HG03095 (cell line): ENCODE results near the gene SLC7A10.

Experiments used
- ATAC-seq: cut with Tn5 transposase; IDR thresholded peaks from one replicate; pipeline ENCODE4 v1.9.1; 2021; ENCODE audit warnings: moderate library complexity; ENCODE audit not compliant: unreplicated experiment

Gene SLC7A10

DNA sequence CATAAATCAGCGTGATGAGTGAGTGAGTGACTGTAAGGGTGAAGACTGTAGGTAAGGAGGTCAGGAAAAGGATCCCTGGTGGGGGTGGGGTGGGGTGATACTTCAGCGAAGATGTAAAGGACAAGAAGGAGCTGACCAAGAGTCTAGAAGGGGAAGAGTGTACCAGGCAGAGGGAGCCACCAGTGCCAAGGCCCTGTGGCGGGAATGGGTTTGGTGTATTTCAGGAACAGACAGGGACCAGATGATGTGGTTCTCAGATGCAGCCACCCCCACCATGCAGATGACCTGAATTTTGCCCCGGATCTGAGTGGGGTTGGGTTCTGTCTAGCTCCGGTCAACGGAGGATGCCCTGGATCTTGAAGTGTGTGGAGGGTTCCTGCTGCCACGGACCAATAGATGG, 30.1 kb upstream of the SLC7A10 start:
- no peak for ATAC-seq

DNA sequence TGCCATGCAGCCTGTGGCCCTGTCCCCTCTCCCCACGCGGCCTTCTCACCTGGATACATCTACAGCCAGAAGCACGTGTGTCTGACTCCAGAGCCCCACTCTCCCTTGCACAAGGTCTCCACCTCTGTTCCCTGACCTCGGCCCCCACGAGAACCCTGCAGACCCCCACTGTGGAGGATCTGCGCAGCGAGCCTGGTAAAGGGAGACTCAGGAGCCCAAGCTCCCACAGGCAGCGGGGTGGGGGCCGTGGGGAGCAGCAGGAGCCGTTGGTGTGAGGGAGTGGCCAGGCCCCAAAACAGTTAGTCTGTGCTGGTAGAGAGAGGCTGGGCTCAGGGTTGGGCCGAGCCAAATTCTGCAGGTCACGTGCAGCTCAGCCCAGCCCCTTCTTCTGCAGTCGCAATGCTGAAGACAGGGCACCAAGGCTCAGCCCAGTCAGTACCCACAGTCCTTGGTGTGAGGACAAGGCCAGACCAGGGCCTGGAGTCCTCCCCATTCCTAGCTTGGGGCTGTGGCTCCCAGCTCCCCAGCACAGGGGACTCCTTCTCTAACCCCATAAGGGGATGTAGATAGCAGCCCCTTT, 28.7 kb upstream of the SLC7A10 start:
- no peak for ATAC-seq

DNA sequence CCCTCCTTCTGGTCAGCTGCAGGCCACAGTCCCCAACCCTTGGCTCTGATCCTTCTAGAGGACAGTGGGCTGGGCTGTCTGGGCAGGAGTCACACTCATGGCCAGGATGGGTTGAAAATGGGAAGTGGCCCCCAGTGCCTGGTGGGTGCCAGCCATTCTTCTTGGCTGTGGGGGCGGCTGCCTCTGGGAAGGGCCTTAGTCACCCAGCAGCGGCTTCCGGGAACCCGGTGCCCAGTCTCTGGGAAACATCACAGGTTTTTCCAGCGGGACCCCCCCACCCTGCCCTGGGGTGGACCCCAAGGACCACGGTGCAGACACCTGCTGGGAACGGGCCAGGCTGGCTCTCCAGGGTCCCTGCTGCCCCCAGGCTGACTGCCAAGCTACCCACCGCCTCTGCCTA, 27.3 kb upstream of the SLC7A10 start:
- ATAC-seq, result no peak

DNA sequence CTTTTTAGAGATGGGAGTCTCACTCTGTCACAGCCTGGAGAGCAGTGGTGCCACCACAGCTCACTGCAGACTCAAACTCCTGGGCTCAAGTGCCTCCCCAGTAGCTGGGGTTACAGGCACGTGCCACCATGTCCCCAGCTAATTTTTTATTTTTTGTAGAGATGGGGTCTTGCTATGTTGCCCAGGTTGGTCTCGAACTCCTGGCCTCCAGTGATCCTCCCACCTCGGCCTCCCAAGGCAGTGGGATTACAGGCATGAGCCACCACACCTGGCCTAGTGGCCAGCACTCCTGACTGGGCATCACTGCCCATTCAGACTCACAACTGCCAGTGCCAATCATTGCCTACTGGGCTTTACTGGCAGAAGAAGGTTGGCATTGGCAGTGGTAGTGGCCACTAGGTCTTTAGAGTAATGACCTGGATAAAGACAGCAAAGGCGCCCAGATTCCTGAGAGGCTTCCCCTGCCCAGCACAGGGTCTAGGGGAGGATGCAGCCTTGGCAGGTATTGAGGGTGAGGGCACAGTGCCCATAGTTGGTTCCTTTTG, 26.8 kb upstream of the SLC7A10 start:
- no peak for ATAC-seq

DNA sequence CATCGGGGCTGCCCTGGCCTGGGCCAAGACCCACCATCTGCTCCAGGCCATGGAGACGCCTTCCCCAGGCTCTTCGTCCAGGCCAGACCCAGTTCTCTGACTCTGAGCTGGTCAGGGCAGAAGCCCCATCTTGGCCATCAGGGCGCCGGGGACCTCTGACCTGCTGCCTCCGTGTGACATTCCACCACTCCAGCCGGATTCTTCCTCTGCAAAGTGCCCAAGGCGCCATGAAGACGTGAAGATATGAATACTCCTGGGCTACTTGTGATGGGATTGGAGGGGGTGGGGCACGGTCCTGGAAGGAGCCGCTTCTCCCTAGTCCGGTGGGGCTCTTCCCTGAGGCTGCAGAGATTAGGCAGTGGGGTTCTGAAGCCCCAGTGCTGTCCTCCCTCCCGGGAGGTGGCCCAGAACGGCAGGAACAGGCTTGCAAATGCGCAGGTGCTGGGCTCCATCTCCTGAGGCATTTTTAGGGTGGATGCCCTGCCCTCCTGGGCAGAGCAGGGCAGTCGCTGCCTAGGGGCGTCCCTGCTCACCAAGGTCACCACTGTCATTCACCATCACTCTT, 26.0 kb upstream of the SLC7A10 start:
- no peak for ATAC-seq

DNA sequence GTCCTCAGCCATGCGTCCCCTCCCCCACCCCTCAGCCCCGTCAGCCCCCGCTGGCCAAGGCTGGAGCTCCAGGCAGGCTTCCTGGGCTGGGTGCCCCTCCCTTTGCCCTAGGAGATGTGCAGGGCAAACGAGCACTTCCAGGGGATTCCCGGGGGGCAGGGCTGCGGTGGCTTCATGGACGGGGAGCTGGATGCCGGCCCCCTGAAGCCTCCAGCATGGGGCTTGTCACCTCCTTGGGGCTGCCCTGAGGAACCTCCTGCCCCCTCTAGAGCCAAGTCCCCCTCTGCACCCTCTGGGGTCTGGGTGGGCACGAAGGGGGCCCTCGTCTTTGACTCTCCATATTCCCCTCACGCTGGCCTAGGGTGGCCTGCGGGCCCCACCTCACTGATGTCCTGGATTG, 25.4 kb upstream of the SLC7A10 start:
- ATAC-seq, result no peak

DNA sequence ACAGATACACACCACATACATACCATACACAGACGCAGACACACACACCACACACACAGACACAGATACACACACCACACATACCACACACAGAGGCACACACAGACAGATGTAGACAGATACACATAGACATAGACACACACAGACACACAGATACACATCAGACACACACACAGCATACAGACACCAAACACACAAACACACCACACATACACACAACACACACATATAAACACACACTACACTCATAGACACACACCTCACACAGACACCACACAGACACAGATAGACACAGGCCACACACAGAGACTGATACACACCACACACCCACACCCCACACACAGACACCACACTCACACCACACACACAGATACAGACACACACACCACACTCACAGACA, 24.9 kb upstream of the SLC7A10 start:
- ATAC-seq, result no peak

DNA sequence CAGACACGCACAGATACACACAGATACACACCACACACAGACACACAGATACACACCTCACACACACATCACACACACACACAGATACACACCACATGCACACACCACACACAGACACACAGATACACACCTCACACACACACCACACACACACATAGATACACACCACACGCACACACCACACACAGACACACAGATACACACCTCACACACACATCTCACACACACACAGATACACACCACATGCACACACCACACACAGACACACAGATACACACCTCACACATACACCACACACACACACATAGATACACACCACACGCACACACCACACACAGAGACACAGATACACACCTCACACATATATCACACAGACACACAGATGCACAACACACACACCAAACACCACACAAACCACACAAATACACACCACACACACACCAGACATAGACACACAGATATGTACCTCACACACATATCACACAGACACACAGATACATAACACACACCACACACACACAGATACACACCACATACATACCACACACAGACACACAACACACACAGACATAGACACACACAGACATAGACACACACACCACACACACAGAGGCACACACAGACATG, 24.2 kb upstream of the SLC7A10 start:
- no peak for ATAC-seq

DNA sequence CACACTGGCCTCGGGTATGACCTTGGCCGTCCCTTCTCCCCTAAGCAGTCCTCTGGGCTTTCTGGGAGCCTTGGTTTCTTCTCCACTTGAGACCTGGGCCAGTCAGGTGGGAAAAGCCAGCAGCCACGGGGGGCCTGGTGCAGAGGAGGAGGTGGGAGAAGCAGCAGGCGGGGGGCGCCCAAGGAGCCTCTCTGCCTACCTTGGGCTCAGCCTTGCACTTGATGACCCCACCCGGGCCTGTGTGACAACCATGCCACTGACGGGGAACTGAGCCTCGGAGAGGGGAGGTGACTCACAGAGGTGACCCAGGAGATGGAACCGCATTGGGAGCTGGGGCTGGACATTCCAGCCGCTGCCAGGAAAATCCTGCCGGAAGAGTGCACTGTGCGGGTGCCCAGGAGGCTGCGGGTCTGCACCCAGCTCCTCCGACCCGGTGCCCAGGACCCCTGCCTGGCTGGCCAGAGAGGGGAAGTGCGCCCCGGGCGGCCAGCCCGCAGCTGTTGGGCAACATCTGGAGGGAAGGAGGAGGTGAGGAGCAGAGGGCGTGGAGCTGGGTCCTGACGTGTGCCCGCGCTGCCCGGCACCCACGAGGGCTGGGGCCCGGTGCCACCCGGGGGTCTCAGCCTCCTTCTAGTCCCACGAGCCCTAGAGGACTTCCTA, 23.4 kb upstream of the SLC7A10 start:
- ATAC-seq, result no peak

DNA sequence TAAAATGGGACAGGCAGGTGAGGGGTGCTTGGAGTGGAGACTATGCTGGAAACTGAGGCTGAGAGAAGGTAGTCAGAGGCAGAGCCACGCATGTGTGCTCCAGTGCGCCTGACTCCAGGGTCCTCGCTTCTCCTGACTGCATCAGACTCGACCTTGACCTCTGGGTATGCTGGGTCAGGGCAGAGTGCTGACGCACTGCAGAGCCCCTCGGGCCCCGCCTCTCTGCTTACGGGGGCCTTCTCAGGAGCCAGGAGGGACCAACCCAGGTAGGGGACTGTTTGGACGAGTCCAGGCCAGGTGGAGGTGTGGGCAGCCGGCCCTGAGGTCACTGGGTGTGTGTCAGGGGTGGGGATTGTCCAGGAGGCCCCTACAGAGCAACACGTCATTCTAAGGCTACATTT, 22.9 kb upstream of the SLC7A10 start:
- no peak for ATAC-seq

DNA sequence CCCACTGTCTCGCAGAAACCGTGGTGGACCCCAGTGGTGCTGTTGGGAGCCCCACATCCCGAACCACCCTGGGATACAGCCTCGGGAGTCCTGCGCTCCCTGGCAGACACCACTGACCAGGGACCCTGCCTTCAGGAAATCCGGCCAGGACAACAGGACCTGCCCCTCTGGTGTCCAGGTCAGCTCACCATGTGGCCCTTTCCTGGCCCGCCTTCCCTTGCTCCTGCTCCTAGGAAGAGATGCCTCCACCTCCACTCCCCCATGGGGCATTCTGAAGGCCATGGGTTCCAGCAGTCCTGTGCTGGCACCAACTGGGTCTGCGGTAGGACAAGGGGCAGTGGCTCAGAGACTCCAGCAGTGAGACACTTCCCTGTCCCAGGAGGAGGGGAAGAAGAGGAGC, 22.5 kb upstream of the SLC7A10 start:
- no peak for ATAC-seq

DNA sequence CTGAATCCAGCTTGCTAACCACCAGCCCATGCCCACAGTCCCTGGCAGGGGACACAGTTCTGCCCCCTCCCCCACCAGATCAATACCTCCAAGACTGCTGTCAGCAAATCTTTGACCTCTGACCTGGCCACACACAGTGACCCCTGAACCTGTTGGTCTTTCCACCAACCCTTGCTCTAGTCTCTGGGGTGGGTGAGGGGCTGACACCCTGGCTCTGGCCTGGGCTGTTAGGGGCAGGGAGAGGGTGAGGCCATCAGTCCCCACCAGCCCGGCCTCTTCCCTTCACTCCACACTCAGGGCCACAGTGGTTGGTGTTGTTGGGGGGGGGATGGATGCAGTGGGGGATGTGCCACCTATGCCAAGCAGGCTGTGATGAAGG, 21.8 kb upstream of the SLC7A10 start:
- no peak for ATAC-seq

DNA sequence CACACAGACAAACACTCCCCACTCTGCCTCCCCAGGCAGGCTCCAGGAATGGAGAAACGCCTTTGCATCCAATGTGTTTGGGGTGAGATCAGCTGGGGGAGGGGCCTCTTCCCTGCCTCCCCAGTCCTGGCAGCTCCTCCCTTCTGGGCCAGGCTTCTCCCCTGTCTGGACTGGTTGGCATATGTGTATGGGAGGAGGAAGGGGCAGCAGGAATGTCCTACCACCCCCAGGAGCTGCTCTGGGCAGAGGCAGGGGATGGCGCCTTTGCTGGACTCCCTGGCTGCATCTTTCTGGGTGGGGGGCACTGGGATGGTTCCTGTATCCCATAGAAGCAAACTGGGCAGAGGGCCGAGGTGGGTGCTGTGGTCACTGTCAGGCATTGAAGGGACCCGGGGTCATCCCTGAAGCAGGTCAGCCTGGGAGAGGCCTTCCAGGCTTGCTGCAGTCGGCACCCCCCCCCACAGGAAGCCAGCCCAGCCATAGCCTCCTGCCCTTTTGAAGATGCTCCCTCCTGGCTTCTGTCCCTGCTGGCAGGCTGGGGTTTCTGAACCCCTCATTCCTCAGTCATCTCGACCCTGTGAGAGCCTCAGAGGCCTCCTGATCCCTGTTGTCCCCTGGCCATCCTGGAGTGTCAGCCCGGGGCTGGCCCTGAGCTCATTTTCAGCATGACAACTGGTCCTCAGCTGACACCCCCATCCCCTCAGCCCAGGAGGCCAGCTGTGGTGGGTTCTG, 21.2 kb upstream of the SLC7A10 start:
- no peak for ATAC-seq

DNA sequence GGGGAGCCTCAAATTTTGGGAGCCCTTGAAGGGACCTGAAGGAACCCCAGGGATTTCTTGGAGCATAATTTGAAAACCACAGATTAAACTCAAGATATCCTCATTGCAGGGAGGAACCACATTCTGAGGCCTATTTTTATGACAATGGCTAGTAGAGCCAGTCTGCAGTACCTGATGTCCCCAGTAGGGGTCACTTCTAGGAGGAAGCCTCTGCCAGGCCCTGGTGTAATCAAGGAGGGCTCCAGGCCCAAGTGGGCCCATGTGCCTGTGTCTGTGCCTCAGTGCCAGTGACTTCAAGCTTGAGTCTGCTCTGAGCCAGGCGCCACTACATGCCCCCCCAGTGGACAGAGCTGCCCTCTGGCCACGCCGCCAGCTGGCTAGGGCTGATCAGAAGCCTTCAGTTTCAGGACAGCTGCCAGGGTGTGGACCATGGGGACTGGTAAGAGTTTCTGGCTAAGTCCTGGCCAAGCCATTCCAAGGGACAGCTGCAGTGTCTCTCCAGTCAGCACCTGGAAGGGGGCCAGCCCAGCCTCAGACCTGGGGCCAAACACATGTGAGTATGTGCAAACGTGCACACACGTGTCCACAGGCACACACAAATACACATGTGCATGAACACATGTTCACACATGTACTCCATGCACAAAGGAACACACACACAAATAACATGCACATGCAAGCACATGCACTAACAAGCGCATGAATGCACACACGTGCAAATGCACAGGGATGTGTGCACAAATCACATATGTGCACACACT, 20.5 kb upstream of the SLC7A10 start:
- ATAC-seq, result no peak

DNA sequence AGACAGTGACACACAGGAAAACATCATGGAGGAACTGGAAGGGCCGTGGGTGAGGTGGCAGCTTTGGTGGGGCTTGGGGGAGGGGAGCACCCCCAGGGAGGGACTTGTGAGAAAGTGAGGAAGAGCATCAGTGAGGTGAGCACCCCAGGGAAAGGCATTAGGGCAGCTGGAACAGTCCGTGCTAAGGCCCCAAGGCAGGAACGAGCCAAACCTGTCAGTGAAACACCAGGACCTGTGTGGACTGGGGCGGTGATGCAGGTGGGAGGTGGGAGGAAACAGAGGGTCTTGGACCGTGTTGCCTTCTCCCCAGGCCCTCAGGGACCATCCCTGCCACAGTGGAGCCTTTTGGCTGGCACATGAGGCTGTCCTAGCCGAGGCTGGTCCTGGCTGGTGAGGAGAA, 17.3 kb upstream of the SLC7A10 start:
- no peak for ATAC-seq

DNA sequence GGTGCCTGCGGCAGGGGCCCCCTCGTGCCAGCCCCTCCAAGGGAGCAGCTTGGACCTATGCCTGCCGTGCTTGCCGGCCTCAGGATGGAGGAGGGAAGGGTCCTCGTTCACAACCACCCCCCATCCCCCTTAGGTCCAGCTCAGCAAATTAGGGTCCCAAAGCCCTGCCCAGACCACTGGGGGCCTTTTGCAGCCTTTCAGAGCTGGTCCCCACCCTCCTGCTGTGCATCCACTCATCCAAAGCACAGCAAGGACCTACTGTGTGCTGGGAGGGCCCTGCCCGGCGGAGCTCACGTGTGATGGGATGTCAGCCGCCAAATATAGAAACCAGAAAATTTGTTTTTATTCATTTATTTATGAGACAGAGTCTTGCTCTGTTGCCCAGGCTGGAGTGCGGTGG, 16.5 kb upstream of the SLC7A10 start:
- ATAC-seq, result no peak

DNA sequence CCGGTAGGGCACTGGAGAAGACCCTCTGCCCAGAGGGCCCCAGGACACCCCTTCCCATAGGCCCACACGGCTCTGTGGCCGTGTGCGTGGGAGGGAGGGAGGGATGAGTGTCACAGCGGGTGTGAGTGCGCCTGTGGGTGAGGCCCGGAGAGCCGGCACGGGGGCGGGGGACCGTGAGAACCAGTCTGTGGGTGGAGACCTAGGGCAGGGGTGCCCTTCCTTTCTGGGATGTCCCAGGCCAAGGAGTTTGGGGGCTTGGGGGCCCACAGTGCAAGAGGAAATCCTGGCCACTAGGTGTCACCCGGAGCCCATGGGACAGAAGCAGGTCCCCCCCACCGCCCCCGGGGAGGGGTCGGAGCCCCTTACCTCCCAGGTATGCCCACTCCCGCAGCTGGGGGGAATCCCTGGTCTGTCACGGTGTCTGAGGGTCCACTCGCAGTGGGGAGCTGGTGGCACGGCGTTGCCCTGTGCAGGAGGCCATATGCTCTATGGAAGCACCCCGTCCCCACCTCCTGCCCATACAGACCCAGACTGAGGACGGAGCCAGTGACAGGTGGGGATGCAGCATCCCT, 16.0 kb upstream of the SLC7A10 start:
- no peak for ATAC-seq

DNA sequence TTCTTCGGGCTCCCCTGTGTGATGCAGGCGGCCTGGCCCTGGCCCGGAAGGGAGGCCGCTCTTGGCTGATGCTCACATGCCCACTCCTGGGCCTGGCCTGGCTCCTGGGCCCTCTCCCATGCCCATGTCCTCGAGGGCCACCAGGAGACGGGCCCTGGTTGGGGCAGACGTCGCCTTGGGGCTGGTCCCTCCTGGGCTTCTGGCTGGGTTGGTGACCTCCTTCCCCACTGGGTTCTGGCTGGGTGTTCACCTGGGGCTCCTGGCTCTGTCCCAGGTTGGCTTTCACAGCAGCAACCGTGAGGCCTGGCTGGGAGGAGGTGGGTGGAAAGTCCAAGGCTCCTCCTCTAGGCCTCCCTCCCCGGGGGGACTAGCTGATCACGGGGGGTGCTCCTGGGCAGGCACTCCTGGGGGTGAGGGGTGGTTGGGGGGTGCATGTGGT, 15.5 kb upstream of the SLC7A10 start:
- ATAC-seq, result no peak

DNA sequence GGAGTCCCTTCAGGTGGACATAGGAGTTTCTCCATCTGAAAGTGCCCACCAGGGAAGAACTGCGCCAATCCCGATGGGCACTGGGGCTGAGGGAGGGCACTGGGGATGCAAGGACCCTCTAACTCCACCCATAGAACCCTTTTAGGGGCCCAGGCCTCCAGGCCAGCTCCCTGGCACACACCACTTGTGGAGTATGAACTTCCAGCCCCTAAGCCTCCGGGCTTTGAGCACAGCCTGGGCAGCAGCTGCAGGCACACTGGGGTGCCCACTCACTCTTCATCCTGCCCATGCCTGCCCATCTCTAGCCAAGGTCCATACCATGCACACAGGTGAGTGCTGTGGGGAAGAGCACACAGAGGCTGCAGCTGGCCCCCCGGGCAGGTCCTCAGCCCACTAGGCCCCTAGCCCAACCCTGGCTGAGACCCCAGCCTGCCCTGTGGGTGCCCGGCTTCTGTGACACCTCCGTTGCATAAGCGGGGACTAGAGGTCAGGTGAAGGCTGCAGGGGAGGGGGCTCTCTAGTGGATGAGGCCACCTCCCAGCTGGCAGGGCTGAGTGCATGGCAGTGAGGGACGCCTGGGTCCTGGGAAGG, 14.6 kb upstream of the SLC7A10 start:
- ATAC-seq, result no peak
